Right lobe of liver (tissue), 4 donors: ENCODE results near the gene ZBTB33.

Source experiments
- POLR2A ChIP-seq: fragments of 450-650 bp; IDR thresholded peaks from one replicate; pipeline ENCODE4 v1.6.1; 2017; ENCODE audit warnings: antibody characterized with exemption, mild to moderate bottlenecking
- TF ChIP-seq, protein P1 (sequence below), 4 donors: fragments of 200-600 bp in 3 of 4; fragments of 450-650 bp in 1 of 4; IDR thresholded peaks; one replicate each; pipeline versions ENCODE4 v1.5.1 to v1.8.0; 2016 to 2022; ENCODE audit warnings: antibody characterized with exemption in 4 of 4, mild to moderate bottlenecking in 2 of 4
- donor health status: DM: no; HTN: no; CAD: no.
- donor health status: DM: no; HTN: no; CAD: no.
- donor health status: DM: no; HTN: yes; CAD: no.

DNA sequence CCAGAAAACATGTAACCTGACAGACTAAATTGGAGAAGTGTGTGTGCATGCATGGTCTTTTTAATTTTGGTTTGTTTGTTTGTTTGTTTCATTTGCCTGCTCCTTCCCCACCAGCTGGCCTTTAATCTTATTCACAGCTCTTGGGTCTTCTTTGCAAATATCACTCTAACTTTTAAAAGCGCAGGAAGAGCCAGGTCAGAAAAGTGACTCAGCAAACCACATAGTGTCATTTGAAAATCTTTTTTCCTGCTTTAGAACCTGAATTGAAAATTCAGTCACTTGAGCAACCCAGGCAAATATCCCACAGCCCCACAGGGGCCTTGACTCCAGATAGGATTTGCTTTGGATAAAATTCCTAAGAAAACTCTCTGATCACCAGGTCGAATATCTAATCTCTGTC lies 56.0 kb downstream of the ZBTB33 start:
- TF ChIP-seq, protein P1, sequence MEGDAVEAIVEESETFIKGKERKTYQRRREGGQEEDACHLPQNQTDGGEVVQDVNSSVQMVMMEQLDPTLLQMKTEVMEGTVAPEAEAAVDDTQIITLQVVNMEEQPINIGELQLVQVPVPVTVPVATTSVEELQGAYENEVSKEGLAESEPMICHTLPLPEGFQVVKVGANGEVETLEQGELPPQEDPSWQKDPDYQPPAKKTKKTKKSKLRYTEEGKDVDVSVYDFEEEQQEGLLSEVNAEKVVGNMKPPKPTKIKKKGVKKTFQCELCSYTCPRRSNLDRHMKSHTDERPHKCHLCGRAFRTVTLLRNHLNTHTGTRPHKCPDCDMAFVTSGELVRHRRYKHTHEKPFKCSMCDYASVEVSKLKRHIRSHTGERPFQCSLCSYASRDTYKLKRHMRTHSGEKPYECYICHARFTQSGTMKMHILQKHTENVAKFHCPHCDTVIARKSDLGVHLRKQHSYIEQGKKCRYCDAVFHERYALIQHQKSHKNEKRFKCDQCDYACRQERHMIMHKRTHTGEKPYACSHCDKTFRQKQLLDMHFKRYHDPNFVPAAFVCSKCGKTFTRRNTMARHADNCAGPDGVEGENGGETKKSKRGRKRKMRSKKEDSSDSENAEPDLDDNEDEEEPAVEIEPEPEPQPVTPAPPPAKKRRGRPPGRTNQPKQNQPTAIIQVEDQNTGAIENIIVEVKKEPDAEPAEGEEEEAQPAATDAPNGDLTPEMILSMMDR (IDR thresholded peaks at IDR 0.05) = no peak
- no peak for TF ChIP-seq POLR2A
